Central memory CD8-positive, alpha-beta T cell (primary cell): Measurements from ENCODE around the gene LCP1.

Experiments used
- ATAC-seq: fragments of 150-1000 bp; cut with Tn5 transposase; replicated peaks from 2 replicates; pipeline ENCODE4 v1.10.0; 2022; ENCODE audit warnings: mild to moderate bottlenecking, moderate FRiP score, moderate number of reproducible peaks; ENCODE audit not compliant: poor library complexity, severe bottlenecking; ENCODE audit errors: extremely low read depth
- DNase-seq, 2 donors: peaks; one replicate each; pipeline ENCODE4 v3.0.0; 2021; ENCODE audit warnings: low spot score in 2 of 2
- H3K27ac Mint-ChIP-seq: one replicate; pipeline ENCODE4 v1.8.0; 2022; ENCODE audit warnings: low read depth, mild to moderate bottlenecking, moderate library complexity, mixed read lengths
- H3K27me3 Mint-ChIP-seq: one replicate; pipeline ENCODE4 v1.8.0; 2022; ENCODE audit warnings: mixed read lengths
- H3K36me3 Mint-ChIP-seq: one replicate; pipeline ENCODE4 v1.8.0; 2022; ENCODE audit warnings: mild to moderate bottlenecking, moderate library complexity, mixed read lengths; ENCODE audit not compliant: insufficient read depth
- H3K4me1 Mint-ChIP-seq: one replicate; pipeline ENCODE4 v1.8.0; 2022; ENCODE audit warnings: mixed read lengths
- H3K4me3 Mint-ChIP-seq: one replicate; pipeline ENCODE4 v1.8.0; 2022; ENCODE audit warnings: mild to moderate bottlenecking, moderate library complexity, mixed read lengths
- H3K9me3 Mint-ChIP-seq: one replicate; pipeline ENCODE4 v1.8.0; 2022; ENCODE audit warnings: mixed read lengths

The LCP1 gene

GRCh38 chr13:46088821-46089562 is 93.0 kb downstream of the LCP1 start:
- H3K4me1 Mint-ChIP-seq: no peaks in the 10 kb centered on the region
- H3K9me3 Mint-ChIP-seq: no peaks in the 10 kb centered on the region
- H3K27me3 Mint-ChIP-seq: peaks cover 46% of the 10 kb centered on the region
- no peak overlapping the region for H3K4me3 Mint-ChIP-seq
- no peaks in the 10 kb centered on the region for H3K36me3 Mint-ChIP-seq
- no peak overlapping the region for H3K27ac Mint-ChIP-seq
- no peak for ATAC-seq
- DNase-seq: no peak

- H3K27me3 Mint-ChIP-seq: peaks cover 31% of the 10 kb centered on the region
- H3K9me3 Mint-ChIP-seq: no peaks in the 10 kb centered on the region
- no peaks in the 10 kb centered on the region for H3K4me1 Mint-ChIP-seq
- no peak overlapping the region for H3K27ac Mint-ChIP-seq
- no peak for DNase-seq
- no peak for ATAC-seq
- no peaks in the 10 kb centered on the region for H3K36me3 Mint-ChIP-seq
- no peak overlapping the region for H3K4me3 Mint-ChIP-seq
Observed at GRCh38 chr13:46087481-46087880, 94.5 kb downstream of the LCP1 start.

- no peak for DNase-seq
- Mint-ChIP-seq H3K4me3 (no peak overlapping the region), H3K27ac (no peak overlapping the region), H3K4me1 (no peaks in the 10 kb centered on the region), H3K36me3 (no peaks in the 10 kb centered on the region), H3K27me3 (peaks cover 26% of the 10 kb centered on the region), H3K9me3 (no peaks in the 10 kb centered on the region)
- no peak for ATAC-seq
Observed at GRCh38 chr13:46086985-46087384, 95.0 kb downstream of the LCP1 start.

- no peak for ATAC-seq
- Mint-ChIP-seq H3K4me3 (no peak overlapping the region), H3K9me3 (no peaks in the 10 kb centered on the region), H3K36me3 (no peaks in the 10 kb centered on the region), H3K27me3 (peaks cover 21% of the 10 kb centered on the region), H3K4me1 (no peaks in the 10 kb centered on the region), H3K27ac (no peak overlapping the region)
- no peak for DNase-seq
Observed at GRCh38 chr13:46086421-46086922, 95.5 kb downstream of the LCP1 start.

GRCh38 chr13:46085737-46086136 is 96.2 kb downstream of the LCP1 start:
- Mint-ChIP-seq H3K36me3 (no peaks in the 10 kb centered on the region), H3K4me1 (no peaks in the 10 kb centered on the region), H3K27me3 (peaks cover 14% of the 10 kb centered on the region), H3K9me3 (no peaks in the 10 kb centered on the region), H3K27ac (no peak overlapping the region), H3K4me3 (no peak overlapping the region)
- no peak for ATAC-seq
- DNase-seq: no peak

GRCh38 chr13:46082324-46082723 is 99.7 kb downstream of the LCP1 start:
- ATAC-seq (no peak), DNase-seq (no peak)
- Mint-ChIP-seq H3K4me3 (no peak overlapping the region), H3K27ac (no peak overlapping the region), H3K27me3 (no peaks in the 10 kb centered on the region), H3K36me3 (no peaks in the 10 kb centered on the region), H3K9me3 (no peaks in the 10 kb centered on the region), H3K4me1 (peaks cover 15% of the 10 kb centered on the region)

- no peak for DNase-seq
- Mint-ChIP-seq H3K36me3 (no peaks in the 10 kb centered on the region), H3K9me3 (no peaks in the 10 kb centered on the region), H3K4me1 (peaks cover 15% of the 10 kb centered on the region), H3K4me3 (no peak overlapping the region), H3K27me3 (peaks cover 6% of the 10 kb centered on the region), H3K27ac (peak overlapping the region; percentile 1)
- peak; percentile 52 for ATAC-seq
Observed at GRCh38 chr13:46079770-46080169, 102.2 kb downstream of the LCP1 start.

GRCh38 chr13:46077265-46077664 is 104.7 kb downstream of the LCP1 start:
- no peaks in the 10 kb centered on the region for H3K36me3 Mint-ChIP-seq
- DNase-seq (no peak), ATAC-seq (no peak)
- peaks cover 11% of the 10 kb centered on the region for H3K27me3 Mint-ChIP-seq
- H3K9me3 Mint-ChIP-seq: no peaks in the 10 kb centered on the region
- H3K27ac Mint-ChIP-seq: no peak overlapping the region
- H3K4me3 Mint-ChIP-seq: no peak overlapping the region
- H3K4me1 Mint-ChIP-seq: peaks cover 15% of the 10 kb centered on the region

GRCh38 chr13:46076827-46077226 is 105.2 kb downstream of the LCP1 start:
- no peak for DNase-seq
- Mint-ChIP-seq H3K4me1 (peaks cover 15% of the 10 kb centered on the region), H3K36me3 (no peaks in the 10 kb centered on the region), H3K27me3 (peaks cover 13% of the 10 kb centered on the region), H3K9me3 (no peaks in the 10 kb centered on the region), H3K4me3 (no peak overlapping the region), H3K27ac (no peak overlapping the region)
- no peak for ATAC-seq
